NCI-H510A treated with DMSO at 0.1 percent for 48 hours (cell line): ENCODE data around the gene LIMCH1.
A peak's percentile ranks its signal among the peaks of the same experiment; 100 is the strongest.

Source experiments
- DNase-seq: peaks from one replicate; lab custom pipeline; 2025; lab: John Stamatoyannopoulos, UW

LIMCH1 gene

DNA sequence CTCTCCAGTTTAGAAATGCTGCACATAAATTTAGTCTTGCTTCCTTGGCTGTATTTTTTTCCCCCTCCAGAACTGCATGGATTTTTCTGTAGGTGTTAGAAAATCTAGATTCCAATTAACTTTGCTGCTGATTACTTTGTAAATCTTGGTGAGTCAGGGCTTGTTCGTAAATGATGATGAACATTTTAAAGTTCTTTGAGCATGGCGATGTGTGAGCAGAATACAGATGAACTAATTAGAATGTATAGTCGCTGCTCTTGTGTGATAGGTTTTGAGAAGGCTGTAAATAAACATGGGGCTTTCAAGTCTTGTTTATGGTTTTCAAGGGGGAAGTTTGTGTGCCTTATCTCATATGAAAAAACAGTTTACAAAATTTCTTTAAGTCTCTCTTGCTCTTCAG lies 23.3 kb downstream of the LIMCH1 start:
- DNase-seq = no peak

DNA sequence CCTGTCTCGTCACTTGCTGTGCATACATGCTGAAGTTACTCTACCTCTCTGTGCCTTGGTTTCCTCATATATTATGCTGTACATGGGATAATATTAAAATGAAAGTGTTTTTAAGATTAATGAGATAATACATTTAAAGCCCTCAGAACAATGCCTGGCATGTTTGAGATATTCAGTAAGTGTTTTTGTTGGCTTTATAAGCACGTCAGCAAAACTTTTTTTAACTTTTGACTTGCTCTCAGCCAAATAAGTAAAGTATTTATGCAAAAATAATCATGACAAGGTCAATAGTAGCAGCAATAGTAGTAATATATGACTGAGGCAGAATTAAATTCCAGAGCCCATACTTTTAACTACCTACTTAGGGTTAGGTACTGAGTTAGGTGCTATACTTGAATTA lies 29.2 kb downstream of the LIMCH1 start:
- DNase-seq = no peak

- no peak for DNase-seq
Observed at GRCh38 chr4:41568363-41568762, 30.4 kb downstream of the LIMCH1 start.

GRCh38 chr4:41569961-41570360 lies 32.0 kb downstream of the LIMCH1 start:
- no peak for DNase-seq

DNA sequence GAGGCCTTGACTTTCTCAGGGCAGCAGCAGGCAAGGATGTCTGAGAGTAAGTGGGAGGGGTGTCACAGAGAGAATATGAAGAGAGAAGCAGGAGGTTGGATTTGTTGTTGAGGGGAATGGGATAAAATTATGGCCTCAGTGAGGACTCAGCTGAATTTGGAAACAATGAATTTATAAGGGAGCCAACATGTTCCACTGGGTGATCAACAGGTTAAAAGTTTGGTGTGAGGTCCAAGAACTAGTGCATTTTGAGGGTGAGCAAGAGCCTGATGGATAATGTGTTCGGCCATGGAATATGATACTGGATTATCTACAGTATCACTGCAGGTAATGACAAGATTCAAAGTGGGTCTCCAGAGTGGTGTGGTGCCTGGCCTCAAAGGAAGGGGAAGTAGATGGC lies 33.5 kb downstream of the LIMCH1 start:
- no peak for DNase-seq

GRCh38 chr4:41572516-41572915 lies 34.6 kb downstream of the LIMCH1 start:
- DNase-seq = no peak

- no peak for DNase-seq
Observed at GRCh38 chr4:41572956-41573355, 35.0 kb downstream of the LIMCH1 start.

DNA sequence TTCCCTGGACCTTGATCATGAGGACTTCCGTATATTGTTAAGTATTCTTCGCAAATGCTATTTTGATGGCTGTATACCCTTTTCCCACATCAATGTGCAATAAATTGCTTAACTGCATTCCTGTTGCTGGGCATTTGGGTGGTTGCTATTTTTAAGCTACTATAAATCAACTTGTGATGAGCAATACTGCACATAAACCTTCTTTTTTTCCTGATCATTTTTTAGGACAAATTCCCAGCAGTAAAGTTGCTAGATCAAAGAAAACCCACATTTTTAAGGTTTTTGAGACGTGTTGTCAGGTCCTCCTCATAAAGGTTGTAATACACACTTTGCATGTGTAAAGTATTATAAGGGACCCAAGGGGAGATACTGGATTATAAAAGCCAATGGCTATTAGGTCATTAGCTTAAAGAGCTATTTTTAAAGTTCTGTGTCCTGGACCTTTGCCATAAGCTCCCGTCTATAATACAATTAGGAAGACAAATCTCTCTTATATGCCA lies 35.6 kb downstream of the LIMCH1 start:
- no peak for DNase-seq

DNA sequence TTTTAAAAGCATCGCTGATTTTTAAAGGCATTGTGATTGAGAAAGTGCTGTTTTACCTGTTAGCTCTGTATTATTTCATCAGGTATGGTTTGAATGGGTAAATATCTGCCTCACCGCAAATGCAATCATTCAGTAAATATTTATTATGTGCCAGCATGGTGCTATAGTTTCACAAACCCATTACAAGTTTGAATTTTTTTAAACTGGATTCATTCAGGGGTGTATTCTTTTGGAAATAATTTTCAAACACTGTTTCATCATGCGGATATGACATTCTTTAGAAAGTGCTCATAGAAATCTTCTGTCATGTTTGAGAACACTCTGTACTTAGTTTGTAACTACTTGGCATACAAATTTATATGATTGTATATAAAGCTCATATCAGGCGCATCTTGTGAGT lies 37.2 kb downstream of the LIMCH1 start:
- DNase-seq = no peak

GRCh38 chr4:41575665-41576064 lies 37.7 kb downstream of the LIMCH1 start:
- DNase-seq = no peak

DNA sequence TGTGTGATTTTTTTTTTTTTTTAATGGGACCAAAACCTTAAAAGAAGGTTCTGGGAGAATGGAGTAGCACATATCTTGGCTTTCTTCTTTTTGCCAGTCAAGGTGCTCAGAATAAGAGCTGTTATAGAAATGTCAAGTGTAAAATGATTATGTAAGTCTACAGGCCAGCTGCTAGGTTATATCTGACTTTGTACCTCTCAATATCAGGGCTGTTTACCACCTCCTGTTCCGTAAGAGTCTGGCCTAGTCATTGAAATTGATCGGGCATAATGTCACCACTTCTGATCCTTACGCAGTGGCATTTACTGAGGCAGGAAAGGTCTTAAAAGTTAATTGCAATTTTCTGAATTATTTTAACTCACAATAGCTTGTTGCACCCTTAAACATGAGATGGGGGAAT lies 41.1 kb downstream of the LIMCH1 start:
- DNase-seq = peak; percentile 31

DNA sequence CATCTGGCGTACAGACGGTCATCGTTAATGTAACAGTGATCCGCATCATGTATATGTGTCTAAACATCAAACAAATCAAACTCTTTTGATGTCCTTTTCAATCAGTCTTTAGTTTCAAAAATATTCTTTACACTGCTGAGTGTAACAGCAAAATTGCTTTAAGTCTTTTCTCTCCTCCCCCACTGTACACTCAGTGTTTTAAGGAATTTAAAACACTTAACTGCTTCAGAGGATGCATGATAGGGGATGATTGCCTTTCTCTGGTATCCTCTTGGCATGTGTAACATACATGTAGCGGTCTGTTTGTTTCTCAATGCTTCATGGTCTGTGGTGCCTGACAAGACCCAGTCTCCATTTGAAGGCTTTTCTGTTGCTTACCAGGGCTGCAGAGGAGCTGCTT lies 41.6 kb downstream of the LIMCH1 start:
- no peak for DNase-seq

GRCh38 chr4:41580007-41580406 lies 42.0 kb downstream of the LIMCH1 start:
- DNase-seq = no peak

- no peak for DNase-seq
Observed at GRCh38 chr4:41586675-41587225, 48.8 kb downstream of the LIMCH1 start.

GRCh38 chr4:41587286-41587685 lies 49.3 kb downstream of the LIMCH1 start:
- DNase-seq = no peak

GRCh38 chr4:41590591-41590990 lies 52.6 kb downstream of the LIMCH1 start:
- peak; percentile 76 for DNase-seq

DNA sequence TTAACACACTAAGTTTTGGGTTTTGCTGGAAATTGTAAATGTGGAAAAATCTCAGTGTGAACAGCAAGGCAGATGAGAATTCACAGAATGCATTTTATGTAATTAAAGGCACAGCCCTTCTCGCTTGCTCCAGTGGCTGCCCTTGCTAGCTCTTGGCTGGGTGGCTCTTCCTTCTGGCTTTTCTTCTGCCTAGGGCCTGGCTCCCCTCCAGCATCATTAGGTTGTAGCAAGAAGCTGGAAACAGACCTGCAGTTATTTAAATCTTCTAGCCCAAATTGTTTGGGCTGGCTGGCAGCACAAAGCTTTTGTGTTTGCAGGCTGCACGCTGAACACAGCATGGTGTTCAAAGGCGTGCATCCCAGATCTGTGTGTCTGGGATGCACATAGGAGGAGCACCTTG lies 56.5 kb downstream of the LIMCH1 start:
- DNase-seq = no peak

DNA sequence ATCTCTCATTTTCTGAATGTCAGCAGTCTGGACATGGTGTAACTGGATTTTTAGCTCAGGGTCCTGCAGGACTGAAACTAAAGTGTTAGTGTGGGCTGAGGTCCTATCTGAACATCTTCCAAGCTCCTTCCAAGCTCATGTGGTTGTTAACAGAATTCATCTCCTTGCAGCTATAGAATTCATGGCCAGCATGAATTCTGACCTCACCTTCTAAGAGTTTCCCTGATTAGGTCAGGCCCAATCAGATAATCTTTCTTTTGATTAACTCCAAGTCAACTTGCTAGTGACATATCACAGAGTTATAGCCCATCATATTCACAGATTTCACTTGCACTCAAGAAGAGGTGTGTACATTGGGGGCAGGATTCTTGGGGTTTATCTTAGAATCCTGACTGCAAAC lies 59.5 kb downstream of the LIMCH1 start:
- DNase-seq = no peak

DNA sequence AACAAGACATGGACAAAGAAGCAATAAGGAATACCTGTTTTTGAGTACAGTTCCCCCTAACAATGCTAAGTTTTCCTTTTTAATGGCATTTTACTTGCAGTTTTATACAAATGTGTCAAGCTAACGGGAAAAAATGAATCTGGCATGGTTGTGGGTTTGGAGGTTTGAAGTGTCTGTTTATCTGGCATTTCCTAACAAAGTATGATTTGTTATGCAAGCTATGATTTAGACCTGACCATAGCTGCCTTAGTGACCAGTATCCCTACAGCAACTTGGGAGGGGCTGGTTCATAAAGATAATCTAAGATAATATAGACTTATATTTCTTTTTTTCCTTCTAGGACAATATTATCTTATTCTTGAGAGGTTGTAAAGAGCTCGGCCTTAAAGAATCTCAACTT lies 60.6 kb downstream of the LIMCH1 start:
- no peak for DNase-seq

DNA sequence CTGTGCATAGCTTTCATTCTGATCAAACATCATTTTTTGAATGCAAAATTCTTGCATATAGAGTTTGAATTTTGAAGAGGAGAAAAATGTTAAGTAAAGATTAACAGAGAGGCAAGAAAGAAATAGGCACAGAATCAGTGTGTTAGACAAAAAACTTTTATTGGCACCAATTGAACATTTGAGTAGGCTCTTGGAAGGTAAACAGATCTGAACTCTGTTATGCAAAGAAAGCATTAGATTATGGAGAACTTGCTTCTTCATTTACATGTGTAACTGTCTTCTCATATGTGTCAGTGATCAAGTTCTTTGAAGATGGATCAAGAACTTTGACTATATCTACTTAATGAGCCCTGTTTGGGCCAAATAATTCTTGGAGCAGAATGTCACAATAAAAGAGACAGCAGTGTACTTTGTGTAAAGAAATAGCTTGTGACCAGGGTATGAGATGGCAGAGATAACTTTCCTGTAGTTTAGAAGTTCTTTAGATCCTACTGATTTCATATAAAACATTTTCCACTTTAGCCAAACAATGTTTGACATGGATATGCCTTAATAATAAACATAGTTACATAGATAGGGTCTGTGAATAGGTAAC lies 61.3 kb downstream of the LIMCH1 start:
- no peak for DNase-seq

- no peak for DNase-seq
Observed at GRCh38 chr4:41600243-41600912, 62.4 kb downstream of the LIMCH1 start.

DNA sequence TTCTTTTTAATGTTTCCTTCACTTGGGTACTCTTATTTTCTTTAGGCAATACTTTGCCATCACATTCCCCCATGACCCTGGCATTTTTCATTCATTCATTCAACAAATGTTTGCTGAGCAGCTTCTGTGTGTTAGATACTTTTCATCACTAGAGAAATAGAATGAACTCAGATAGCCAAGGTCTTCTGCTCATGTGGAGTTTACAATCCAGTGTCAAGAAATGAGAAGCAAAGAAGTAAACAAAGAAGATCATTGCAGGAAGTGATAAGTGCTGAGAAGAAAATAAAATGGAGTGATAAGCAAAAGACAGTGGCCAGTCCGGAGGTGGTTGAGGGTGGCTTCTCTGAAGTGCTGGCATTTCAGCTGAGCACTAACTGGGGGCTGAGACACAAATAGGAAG lies 63.1 kb downstream of the LIMCH1 start:
- no peak for DNase-seq

- no peak for DNase-seq
Observed at GRCh38 chr4:41602113-41602512, 64.2 kb downstream of the LIMCH1 start.
